GM12891 (cell line): ENCODE measurements around the gene ZNF624.

Source experiments
- POLR2AphosphoS5 ChIP-seq: IDR thresholded peaks from 2 replicates; pipeline ENCODE4 v1.6.1; 2011; ENCODE audit warnings: low read depth, low read length, control low read depth
- TAF1 ChIP-seq: IDR thresholded peaks from 2 replicates; pipeline ENCODE4 v1.6.1; 2011; ENCODE audit warnings: low read depth, low read length, control low read depth

GRCh38 chr17:16662936-16663335 lies 9.3 kb upstream of the ZNF624 start:
- TF ChIP-seq TAF1: no peak
- TF ChIP-seq POLR2AphosphoS5: no peak
